Smooth muscle cell (in vitro differentiated cells): Measurements from ENCODE around the gene STK4. TPM values are rescaled to one million over a fixed set of nuclear protein-coding genes. Genes with fewer than 3 reads are reported as not detected.

Source experiments
- DNase-seq: peaks from one replicate; lab custom pipeline; 2025; ENCODE audit not compliant: unreplicated experiment; lab: John Stamatoyannopoulos, UW
- H2AFZ ChIP-seq: fragments of 200-600 bp; sonication (generic); 2 replicates; pipeline ENCODE4 v1.6.0; 2016; ENCODE audit warnings: antibody characterized with exemption, low read depth, mild to moderate bottlenecking
- H3F3A ChIP-seq: fragments of 200-600 bp; sonication (generic); 2 replicates; pipeline ENCODE4 v1.6.0; 2017; ENCODE audit warnings: antibody characterized with exemption, low read depth
- H3K27ac ChIP-seq: fragments of 200-600 bp; sonication (generic); 2 replicates; pipeline ENCODE4 v1.5.1; 2016; ENCODE audit warnings: low read depth, mild to moderate bottlenecking
- H3K27me3 ChIP-seq: fragments of 200-600 bp; sonication (generic); 2 replicates; pipeline ENCODE4 v1.6.1; 2016; ENCODE audit warnings: low read depth, mild to moderate bottlenecking
- H3K36me3 ChIP-seq: fragments of 200-600 bp; sonication (generic); 2 replicates; pipeline ENCODE4 v1.5.1; 2016; ENCODE audit warnings: low read depth
- H3K4me1 ChIP-seq: fragments of 200-600 bp; sonication (generic); 2 replicates; pipeline ENCODE4 v1.5.1; 2016; ENCODE audit warnings: low read depth
- H3K4me2 ChIP-seq: fragments of 200-600 bp; sonication (generic); 2 replicates; pipeline ENCODE4 v1.6.0; 2016; ENCODE audit warnings: mild to moderate bottlenecking
- H3K4me3 ChIP-seq: fragments of 200-600 bp; sonication (generic); 2 replicates; pipeline ENCODE4 v1.5.1; 2016; ENCODE audit warnings: mild to moderate bottlenecking
- H3K79me2 ChIP-seq: fragments of 200-600 bp; sonication (generic); 2 replicates; pipeline ENCODE4 v1.6.0; 2016; ENCODE audit warnings: low read depth, mild to moderate bottlenecking
- H3K9ac ChIP-seq: fragments of 200-600 bp; sonication (generic); 2 replicates; pipeline ENCODE4 v1.6.0; 2016; ENCODE audit warnings: low read depth
- H3K9me3 ChIP-seq: fragments of 200-600 bp; sonication (generic); replicated peaks from 2 replicates; pipeline ENCODE4 v1.5.1; 2016; ENCODE audit warnings: low read depth
- H4K20me1 ChIP-seq: fragments of 200-600 bp; sonication (generic); 2 replicates; pipeline ENCODE4 v1.6.0; 2016; ENCODE audit warnings: low read depth
- CTCF ChIP-seq: fragments of 200-600 bp; sonication (generic); IDR thresholded peaks from 2 replicates; pipeline ENCODE4 v1.5.1; 2017; ENCODE audit warnings: borderline replicate concordance, mild to moderate bottlenecking, antibody characterized with exemption; ENCODE audit not compliant: insufficient read depth, poor library complexity, severe bottlenecking
- WGBS: methylation state at CpG from one replicate; pipeline ENCODE4 v1.1.7; 2016; ENCODE audit warnings: low lambda C conversion rate; 5-methylcytosine and 5-hydroxymethylcytosine counted together
- polyA plus RNA-seq: library from polyadenylated mRNA; unstranded; fragments of >200 nt; fragmentation: Nextera tagmentation; extraction: Ambion mirVana; gene quantifications from 2 replicates; pipeline ENCODE4 v1.2.1, GENCODE V29; 2016
- total RNA-seq: library from RNA; depleted of rRNA; stranded (reverse); fragments of >200 nt; gene quantifications from 2 replicates; pipeline ENCODE4 v1.2.3, GENCODE V29; 2014

Gene STK4
- total and polyA plus RNA-seq, 2 experiments from 2014 or later, result 16.8 to 33.5 TPM

- Histone ChIP-seq H3K9me3 (no peaks in the 10 kb centered on the region), H3K4me3 (no peak overlapping the region), H3K36me3 (no peaks in the 10 kb centered on the region), H3K27me3 (no peaks in the 10 kb centered on the region), H3F3A (peaks cover 8% of the 10 kb centered on the region), H3K4me1 (peaks cover 8% of the 10 kb centered on the region), H2AFZ (no peak overlapping the region), H3K4me2 (no peak overlapping the region), H3K79me2 (no peaks in the 10 kb centered on the region), H3K9ac (no peak overlapping the region), H4K20me1 (no peaks in the 10 kb centered on the region), H3K27ac (no peak overlapping the region)
- TF ChIP-seq CTCF, result no peak
- WGBS, result 89% methylated on average over 3 of the region's 3 CpGs
- no peak for DNase-seq
These were observed 124.2 kb downstream of the STK4 start for GRCh38 chr20:45090481-45090880.

GRCh38 chr20:45091366-45091765 lies 125.1 kb downstream of the STK4 start:
- 92% methylated on average over 3 of the region's 3 CpGs for WGBS
- H3K27me3 ChIP-seq, result no peaks in the 10 kb centered on the region
- H3K4me3 ChIP-seq, result no peak overlapping the region
- H3K27ac ChIP-seq, result no peak overlapping the region
- H3K4me2 ChIP-seq, result no peak overlapping the region
- no peak overlapping the region for H2AFZ ChIP-seq
- peaks cover 8% of the 10 kb centered on the region for H3K4me1 ChIP-seq
- H3K79me2 ChIP-seq, result no peaks in the 10 kb centered on the region
- no peaks in the 10 kb centered on the region for H4K20me1 ChIP-seq
- H3F3A ChIP-seq, result peaks cover 8% of the 10 kb centered on the region
- H3K9ac ChIP-seq, result no peak overlapping the region
- no peak for DNase-seq
- H3K9me3 ChIP-seq, result no peaks in the 10 kb centered on the region
- no peaks in the 10 kb centered on the region for H3K36me3 ChIP-seq
- TF ChIP-seq CTCF, result no peak

GRCh38 chr20:45092898-45093297 lies 126.6 kb downstream of the STK4 start:
- Histone ChIP-seq H4K20me1 (no peaks in the 10 kb centered on the region), H3K27ac (no peak overlapping the region), H3K27me3 (no peaks in the 10 kb centered on the region), H3K4me1 (peaks cover 2% of the 10 kb centered on the region), H2AFZ (no peak overlapping the region), H3F3A (peaks cover 2% of the 10 kb centered on the region), H3K36me3 (no peaks in the 10 kb centered on the region), H3K4me2 (no peak overlapping the region), H3K9me3 (no peaks in the 10 kb centered on the region), H3K4me3 (no peak overlapping the region), H3K79me2 (no peaks in the 10 kb centered on the region), H3K9ac (no peak overlapping the region)
- no peak for DNase-seq
- no peak for TF ChIP-seq CTCF
- WGBS, result 77% methylated on average over 7 of the region's 7 CpGs

- no peak overlapping the region for H3K4me2 ChIP-seq
- H3K79me2 ChIP-seq, result no peaks in the 10 kb centered on the region
- 86% methylated on average over 2 of the region's 2 CpGs for WGBS
- H3K9me3 ChIP-seq, result no peaks in the 10 kb centered on the region
- no peak overlapping the region for H3K27ac ChIP-seq
- H3K4me1 ChIP-seq, result no peaks in the 10 kb centered on the region
- H3K27me3 ChIP-seq, result peaks cover 2% of the 10 kb centered on the region
- no peak overlapping the region for H3K4me3 ChIP-seq
- no peaks in the 10 kb centered on the region for H3F3A ChIP-seq
- H2AFZ ChIP-seq, result no peak overlapping the region
- DNase-seq, result no peak
- no peak for TF ChIP-seq CTCF
- no peaks in the 10 kb centered on the region for H4K20me1 ChIP-seq
- no peak overlapping the region for H3K9ac ChIP-seq
- no peaks in the 10 kb centered on the region for H3K36me3 ChIP-seq
These were observed 127.9 kb downstream of the STK4 start for GRCh38 chr20:45094201-45094600.
